Panc1 (cell line): Measurements from ENCODE around the gene FILIP1L. TPM values are rescaled to one million over a fixed set of nuclear protein-coding genes. Genes with fewer than 3 reads are reported as not detected.

Source experiments
- ATAC-seq: fragments of 200-7000 bp; cut with Tn5 transposase; 2 replicates; pipeline ENCODE4 v1.9.1; 2020; ENCODE audit warnings: mild to moderate bottlenecking, moderate library complexity
- BruUV-seq: library from RNA; stranded (reverse); fragments of 400-500 nt; replicated peaks from 2 replicates; lab custom pipeline; 2021; lab: Mats Ljungman, UMichigan
- CTCF ChIA-PET: fragments of 300-600 bp; sonication (Branson Sonifier 250); formaldehyde crosslinking; loops from one replicate; lab custom pipeline; 2022; ENCODE audit warnings: antibody characterized with exemption; lab: Charles Lee
- POLR2A ChIA-PET: fragments of 300-600 bp; sonication (Branson Sonifier 250); formaldehyde crosslinking; loops from one replicate; lab custom pipeline; 2022; ENCODE audit warnings: antibody characterized with exemption; lab: Charles Lee
- DNase-seq: peaks from one replicate; pipeline ENCODE4 v3.0.0-alpha.2; 2010; ENCODE audit warnings: low read depth, low spot score
- H3K27ac ChIP-seq: 2 replicates; pipeline ENCODE4 v1.5.1; 2011; ENCODE audit warnings: mild to moderate bottlenecking, low read length, inconsistent platforms
- H3K27me3 ChIP-seq: fragments of 200-500 bp; sonication (Bioruptor generic); 2 replicates; pipeline ENCODE4 v1.6.0; 2014; ENCODE audit warnings: low read length, inconsistent platforms; ENCODE audit not compliant: control insufficient read depth, insufficient read depth
- H3K36me3 ChIP-seq: fragments of 200-500 bp; sonication (Bioruptor generic); 2 replicates; pipeline ENCODE4 v1.5.1; 2014; ENCODE audit warnings: inconsistent platforms, mild to moderate bottlenecking, low read length, moderate library complexity; ENCODE audit not compliant: control insufficient read depth, insufficient read depth
- H3K4me1 ChIP-seq: 2 replicates; pipeline ENCODE4 v1.5.1; 2011; ENCODE audit warnings: inconsistent platforms, mild to moderate bottlenecking, low read length, moderate library complexity; ENCODE audit not compliant: control insufficient read depth, insufficient read depth
- H3K4me3 ChIP-seq, 2 experiments: 2 replicates each; pipeline ENCODE4 v1.5.1; 2011 to 2012; ENCODE audit warnings: low read depth in 2 of 2, low read length in 2 of 2, mild to moderate bottlenecking in 2 of 2, inconsistent platforms in 1 of 2, moderate library complexity in 1 of 2
- H3K9me3 ChIP-seq: fragments of 200-500 bp; sonication (Bioruptor generic); 2 replicates; pipeline ENCODE4 v1.5.1; 2014; ENCODE audit warnings: low read depth, mild to moderate bottlenecking, inconsistent platforms, low read length, moderate library complexity; ENCODE audit not compliant: control insufficient read depth, insufficient read depth
- CTCF ChIP-seq: fragments of 450-650 bp; IDR thresholded peaks from 2 replicates; pipeline ENCODE4 v1.5.1; 2017; ENCODE audit warnings: mild to moderate bottlenecking
- POLR2AphosphoS5 ChIP-seq: IDR thresholded peaks from 2 replicates; pipeline ENCODE4 v1.6.1; 2012; ENCODE audit warnings: mild to moderate bottlenecking, low read depth, low read length, moderate library complexity
- REST ChIP-seq, 2 experiments: IDR thresholded peaks; 2 replicates each; pipeline ENCODE4 v1.6.1; 2011 to 2012; ENCODE audit warnings: low read depth in 2 of 2, control low read depth in 1 of 2, low read length in 1 of 2, mild to moderate bottlenecking in 1 of 2, moderate library complexity in 1 of 2; ENCODE audit not compliant: insufficient read depth in 1 of 2
- SIN3A ChIP-seq: IDR thresholded peaks from 2 replicates; pipeline ENCODE4 v1.6.1; 2012; ENCODE audit warnings: low read depth, mild to moderate bottlenecking, low read length, moderate library complexity, borderline replicate concordance; ENCODE audit not compliant: insufficient read depth
- TCF7L2 ChIP-seq: IDR thresholded peaks from 2 replicates; pipeline ENCODE4 v1.6.1; 2011; ENCODE audit warnings: mild to moderate bottlenecking, low read depth, low read length, inconsistent platforms
- in situ Hi-C: cut with HindIII; loops from 2 replicates; pipeline ENCODE4 v1.10.0; 2016; ENCODE audit warnings: low sequenced_read_pairs, low pct_unique_long_range_greater_than_20kb
- intact Hi-C: fragments of 100-400 bp; cut with micrococcal nuclease; formaldehyde crosslinking; loops from one replicate; pipeline ENCODE4 v1.10.0; 2022; ENCODE audit not compliant: unreplicated experiment
- total RNA-seq: library from RNA; stranded (reverse); gene quantifications from one replicate; pipeline ENCODE4 v1.2.1, GENCODE V29; 2021; ENCODE audit not compliant: unreplicated experiment

The FILIP1L gene
- total RNA-seq, 1 experiment from 2014 or later: 3.2 TPM

- Histone ChIP-seq H3K36me3 (no peaks in the 10 kb centered on the region), H3K27ac (no peak overlapping the region), H3K4me3 (no peak overlapping the region), H3K27me3 (no peaks in the 10 kb centered on the region), H3K4me1 (no peaks in the 10 kb centered on the region), H3K9me3 (no peaks in the 10 kb centered on the region)
- DNase-seq (no peak), ATAC-seq (no peak)
- in situ Hi-C loops: no loop called here
- no TSS peak for BruUV-seq
- ChIA-PET CTCF (no interaction called here), POLR2A (no interaction called here)
- TF ChIP-seq CTCF (no peak), SIN3A (no peak), REST (IDR thresholded peaks at IDR 0.05; ENCODE audit: insufficient read depth in 1 of 2, low read depth in 2 of 2, low read length in 1 of 2) (no peak), TCF7L2 (no peak), POLR2AphosphoS5 (no peak)
- intact Hi-C loops: no loop called here
Observed at GRCh38 chr3:99971761-99972160, 142.5 kb downstream of the FILIP1L start.

GRCh38 chr3:99970198-99970597 lies 144.1 kb downstream of the FILIP1L start:
- in situ Hi-C loops: no loop called here
- Histone ChIP-seq H3K36me3 (no peaks in the 10 kb centered on the region), H3K27me3 (no peaks in the 10 kb centered on the region), H3K4me3 (no peak overlapping the region), H3K9me3 (no peaks in the 10 kb centered on the region), H3K27ac (no peak overlapping the region), H3K4me1 (peaks cover 3% of the 10 kb centered on the region; the same call in 1 of the 2 replicates)
- ChIA-PET POLR2A (no interaction called here), CTCF (no interaction called here)
- no peak for TF ChIP-seq CTCF
- TF ChIP-seq REST (IDR thresholded peaks at IDR 0.05; ENCODE audit: insufficient read depth in 1 of 2, low read depth in 2 of 2, low read length in 1 of 2): no peak
- TF ChIP-seq TCF7L2: no peak
- no peak for TF ChIP-seq POLR2AphosphoS5
- no peak for TF ChIP-seq SIN3A
- intact Hi-C loops: no loop called here
- BruUV-seq: no TSS peak
- no peak for ATAC-seq
- no peak for DNase-seq
